Vagina (tissue), 2 donors: ENCODE results near the gene TMEM40. TPM values are rescaled to one million over a fixed set of nuclear protein-coding genes. Genes with fewer than 3 reads are reported as not detected.
A peak's percentile ranks its signal among the peaks of the same experiment; 100 is the strongest.
"Not testable (repeated sequence)": the region's sequence is repeated elsewhere in the genome, so short reads cannot be mapped to it uniquely, and the experiment has no call there.

Source experiments
- DNase-seq, 2 donors: peaks; one replicate each; pipeline ENCODE4 v3.0.0-alpha.2; 2017; ENCODE audit errors: extremely low spot score in 2 of 2
- H3K27ac ChIP-seq: fragments of 200-600 bp; sonication (generic); one replicate; pipeline ENCODE4 v1.5.1; 2019
- H3K27me3 ChIP-seq: fragments of 200-600 bp; sonication (generic); one replicate; pipeline ENCODE4 v1.5.1; 2019
- H3K36me3 ChIP-seq, 2 donors: fragments of 200-600 bp; sonication (generic); one replicate each; pipeline ENCODE4 v1.5.1; 2017 to 2019
- H3K4me1 ChIP-seq: fragments of 200-600 bp; sonication (generic); one replicate; pipeline ENCODE4 v1.5.1; 2019
- H3K4me3 ChIP-seq, 2 donors: fragments of 200-600 bp; sonication (generic); 1 replicate in 1 of 2; 2 replicates in 1 of 2; pipeline ENCODE4 v1.5.1; 2016 to 2019
- H3K9me3 ChIP-seq: fragments of 200-600 bp; sonication (generic); one replicate; pipeline ENCODE4 v1.5.1; 2019
- CTCF ChIP-seq, 3 experiments: fragments of 450-650 bp in 2 of 3; fragments of 200-600 bp in 1 of 3; sonication (generic) in 1 of 3; IDR thresholded peaks; one replicate each; pipeline ENCODE4 v1.5.1; 2017 to 2019; ENCODE audit warnings: antibody characterized with exemption in 3 of 3, mild to moderate bottlenecking in 2 of 3, moderate library complexity in 2 of 3
- POLR2A ChIP-seq, 2 donors: fragments of 450-650 bp; IDR thresholded peaks; one replicate each; pipeline ENCODE4 v1.6.1; 2017; ENCODE audit warnings: antibody characterized with exemption in 2 of 2, mild to moderate bottlenecking in 2 of 2, moderate library complexity in 2 of 2
- POLR2AphosphoS5 ChIP-seq, 2 donors: sonication (generic); formaldehyde crosslinking; IDR thresholded peaks; one replicate each; pipeline ENCODE4 v1.9.0; 2017; ENCODE audit warnings: antibody characterized with exemption in 2 of 2, mild to moderate bottlenecking in 2 of 2, low read depth in 1 of 2; ENCODE audit not compliant: insufficient read depth in 1 of 2
- intact Hi-C: fragments of 100-400 bp; cut with DNase I; formaldehyde crosslinking; loops from one replicate; pipeline ENCODE4 v1.15.1; 2023
- total RNA-seq: library from RNA; depleted of rRNA; stranded (reverse); fragments of >200 nt; gene quantifications from one replicate; pipeline ENCODE4 v1.2.3, GENCODE V29; 2016

Gene TMEM40
- total RNA-seq, 1 donor from 2014 or later = 31.7 TPM

- Histone ChIP-seq H3K4me1 (no peaks in the 10 kb centered on the region), H3K36me3 (no peaks in the 10 kb centered on the region), H3K4me3 (no peak overlapping the region), H3K27me3 (no peaks in the 10 kb centered on the region), H3K9me3 (no peaks in the 10 kb centered on the region), H3K27ac (no peak overlapping the region)
- intact Hi-C loops = no loop called here
- no peak for DNase-seq
- no peak for TF ChIP-seq POLR2A (IDR thresholded peaks at IDR 0.05)
- no peak for TF ChIP-seq CTCF (IDR thresholded peaks at IDR 0.05)
- TF ChIP-seq POLR2AphosphoS5 (IDR thresholded peaks at IDR 0.05; ENCODE audit: insufficient read depth in 1 of 2, low read depth in 1 of 2) = no peak
Observed at GRCh38 chr3:12725436-12725835, 33.6 kb downstream of the TMEM40 start.

- no peaks in the 10 kb centered on the region for H3K36me3 ChIP-seq
- H3K9me3 ChIP-seq = no peaks in the 10 kb centered on the region
- no peak overlapping the region for H3K4me3 ChIP-seq
- no peak overlapping the region for H3K27ac ChIP-seq
- no peaks in the 10 kb centered on the region for H3K27me3 ChIP-seq
- DNase-seq = no peak
- intact Hi-C loops = no loop called here
- TF ChIP-seq POLR2A (IDR thresholded peaks at IDR 0.05) (no peak), POLR2AphosphoS5 (IDR thresholded peaks at IDR 0.05; ENCODE audit: insufficient read depth in 1 of 2, low read depth in 1 of 2) (no peak), CTCF (IDR thresholded peaks at IDR 0.05) (no peak)
- H3K4me1 ChIP-seq = no peaks in the 10 kb centered on the region
Observed at GRCh38 chr3:12724794-12725193, 34.3 kb downstream of the TMEM40 start.

GRCh38 chr3:12723362-12723761 lies 35.7 kb downstream of the TMEM40 start:
- DNase-seq, H3K27me3 ChIP-seq, intact Hi-C loops, H3K9me3 ChIP-seq, H3K27ac ChIP-seq, H3K4me3 ChIP-seq, H3K36me3 ChIP-seq, H3K4me1 ChIP-seq: not testable (repeated sequence)

- H3K4me3 ChIP-seq = no peak overlapping the region
- H3K27ac ChIP-seq = no peak overlapping the region
- no peaks in the 10 kb centered on the region for H3K36me3 ChIP-seq
- TF ChIP-seq POLR2A (IDR thresholded peaks at IDR 0.05) (no peak), POLR2AphosphoS5 (IDR thresholded peaks at IDR 0.05; ENCODE audit: insufficient read depth in 1 of 2, low read depth in 1 of 2) (no peak), CTCF (IDR thresholded peaks at IDR 0.05) (no peak)
- no peaks in the 10 kb centered on the region for H3K4me1 ChIP-seq
- no peaks in the 10 kb centered on the region for H3K27me3 ChIP-seq
- DNase-seq = no peak
- no peaks in the 10 kb centered on the region for H3K9me3 ChIP-seq
- intact Hi-C loops = no loop called here
Observed at GRCh38 chr3:12722226-12722625, 36.8 kb downstream of the TMEM40 start.

GRCh38 chr3:12719984-12720898 lies 38.8 kb downstream of the TMEM40 start:
- Histone ChIP-seq H3K27ac (no peak overlapping the region), H3K4me1 (no peaks in the 10 kb centered on the region), H3K36me3 (no peaks in the 10 kb centered on the region), H3K9me3 (no peaks in the 10 kb centered on the region), H3K4me3 (peak overlapping the region; percentile 30 to 31), H3K27me3 (no peaks in the 10 kb centered on the region)
- intact Hi-C loops = no loop called here
- TF ChIP-seq POLR2AphosphoS5 (IDR thresholded peaks at IDR 0.05; ENCODE audit: insufficient read depth in 1 of 2, low read depth in 1 of 2) (peak in 1 of 2 donors; percentile 35), POLR2A (IDR thresholded peaks at IDR 0.05) (no peak), CTCF (IDR thresholded peaks at IDR 0.05) (peak; percentile 80 to 89 (median 86))
- no peak for DNase-seq
